Right ventricle myocardium superior (tissue), 1 donor: ENCODE measurements around the gene FAM76A. TPM values are rescaled to one million over a fixed set of nuclear protein-coding genes. Genes with fewer than 3 reads are reported as not detected.

Experiments used
- ATAC-seq: fragments of 200-7000 bp; cut with Tn5 transposase; one replicate; pipeline ENCODE4 v1.9.1; 2020; ENCODE audit warnings: mild to moderate bottlenecking; ENCODE audit not compliant: poor library complexity
- DNase-seq: peaks from one replicate; pipeline ENCODE4 v3.0.0-alpha.2; 2020
- intact Hi-C: fragments of 100-400 bp; cut with DNase I; formaldehyde crosslinking; loops from one replicate; pipeline ENCODE4 v1.11.2; 2022
- total RNA-seq: library from RNA; stranded (reverse); fragmentation: NEBNext Ultra II Directional; extraction: Animal tissue kit (Norgen Biotek cat#: 25700); gene quantifications from one replicate; pipeline ENCODE4 v1.2.1, GENCODE V29; 2021
- donor health status: DM: no; HTN: yes; CAD: no; lungs with severe emphysema.

The FAM76A gene
- total RNA-seq, 1 donor from 2014 or later = 9.8 TPM

- intact Hi-C loops = no loop called here
- no peak for DNase-seq
- ATAC-seq = no peak
Observed at GRCh38 chr1:27811741-27812500, 86.2 kb downstream of the FAM76A start.

Other genes starting within 250 kb of the FAM76A start
- 49.3 TPM for gene WASF2, start 235.8 kb upstream of the FAM76A start, total RNA-seq
- 47.4 TPM for gene AHDC1, start 121.8 kb upstream of the FAM76A start, total RNA-seq
- gene FGR, start 90.8 kb upstream of the FAM76A start, total RNA-seq = 3.7 TPM
- 29.2 TPM for gene IFI6, start 53.8 kb upstream of the FAM76A start, total RNA-seq
- gene STX12, start 47.3 kb downstream of the FAM76A start, total RNA-seq = 19.0 TPM
- 21.3 TPM for gene PPP1R8, start 104.8 kb downstream of the FAM76A start, total RNA-seq
- gene THEMIS2, start 146.6 kb downstream of the FAM76A start, total RNA-seq = 9.4 TPM
- gene RPA2, start 188.6 kb downstream of the FAM76A start, total RNA-seq = 21.4 TPM
- not detected for gene SMPDL3B, start 209.0 kb downstream of the FAM76A start, total RNA-seq
- 4.1 TPM for gene XKR8, start 234.0 kb downstream of the FAM76A start, total RNA-seq